Fibroblast of lung (primary cell): ENCODE results near the gene CRADD.

Experiments used
- CTCF ChIP-seq, 2 donors: IDR thresholded peaks in 1 of 2; conservative IDR thresholded peaks in 1 of 2; 1 replicate in 1 of 2; 2 replicates in 1 of 2; pipeline ENCODE4 v1.5.1; 2011 to 2012; ENCODE audit warnings: low read length in 2 of 2, control low read depth in 1 of 2, inconsistent platforms in 1 of 2, low read depth in 1 of 2, mild to moderate bottlenecking in 1 of 2
- EZH2 ChIP-seq: IDR thresholded peaks from 2 replicates; pipeline ENCODE4 v1.5.1; 2012; ENCODE audit warnings: low read length, control low read depth, mild to moderate bottlenecking; ENCODE audit errors: missing control alignments

- TF ChIP-seq CTCF (conservative IDR thresholded peaks at IDR 0.05 in 1 of 2, IDR thresholded peaks at IDR 0.05 in 1 of 2; ENCODE audit: low read depth in 1 of 2, low read length in 2 of 2) = no peak
- TF ChIP-seq EZH2 = no peak
These were observed 48.4 kb downstream of the CRADD start for GRCh38 chr12:93725531-93725930.
